ENCODE data around the gene SMIM11. TPM values are rescaled to one million over a fixed set of nuclear protein-coding genes. Genes with fewer than 3 reads are reported as not detected.
"Not testable (repeated sequence)": the region's sequence is repeated elsewhere in the genome, so short reads cannot be mapped to it uniquely, and the experiment has no call there.

The SMIM11 gene
- total RNA-seq, 2 donors from 2014 or later = 6.6 to 33.5 TPM

- not testable (repeated sequence) for H3K27me3 Mint-ChIP-seq (ENCODE audit: low read depth); H3K36me3 Mint-ChIP-seq (ENCODE audit: insufficient read depth in 2 of 2); H3K4me1 Mint-ChIP-seq (ENCODE audit: low read depth); DNase-seq; H3K9me3 Mint-ChIP-seq; H3K27ac Mint-ChIP-seq; H3K4me3 Mint-ChIP-seq
- peak in 1 of 2 donors; percentile 25 for ATAC-seq (replicated peaks in 1 of 2)
Measured at GRCh38 chr21:34405686-34406085, 30.4 kb downstream of the SMIM11 start.

- H3K27ac Mint-ChIP-seq; H3K9me3 Mint-ChIP-seq; DNase-seq; H3K36me3 Mint-ChIP-seq (ENCODE audit: insufficient read depth in 2 of 2); H3K27me3 Mint-ChIP-seq (ENCODE audit: low read depth); H3K4me3 Mint-ChIP-seq; H3K4me1 Mint-ChIP-seq (ENCODE audit: low read depth): not testable (repeated sequence)
- peak; percentile 57 to 81 for ATAC-seq (replicated peaks in 1 of 2)
Measured at GRCh38 chr21:34406102-34406501, 30.8 kb downstream of the SMIM11 start.

- H3K4me3 Mint-ChIP-seq; H3K9me3 Mint-ChIP-seq; H3K27ac Mint-ChIP-seq; DNase-seq; H3K36me3 Mint-ChIP-seq (ENCODE audit: insufficient read depth in 2 of 2); H3K27me3 Mint-ChIP-seq (ENCODE audit: low read depth); H3K4me1 Mint-ChIP-seq (ENCODE audit: low read depth); ATAC-seq (replicated peaks in 1 of 2): not testable (repeated sequence)
Measured at GRCh38 chr21:34406676-34407075, 31.4 kb downstream of the SMIM11 start.

GRCh38 chr21:34407294-34407693 lies 32.0 kb downstream of the SMIM11 start:
- not testable (repeated sequence) for H3K27ac Mint-ChIP-seq; H3K4me1 Mint-ChIP-seq (ENCODE audit: low read depth); H3K9me3 Mint-ChIP-seq; H3K36me3 Mint-ChIP-seq (ENCODE audit: insufficient read depth in 2 of 2); DNase-seq; H3K27me3 Mint-ChIP-seq (ENCODE audit: low read depth); ATAC-seq (replicated peaks in 1 of 2); H3K4me3 Mint-ChIP-seq

- not testable (repeated sequence) for H3K27ac Mint-ChIP-seq; H3K4me1 Mint-ChIP-seq (ENCODE audit: low read depth); H3K4me3 Mint-ChIP-seq; DNase-seq; H3K27me3 Mint-ChIP-seq (ENCODE audit: low read depth); H3K9me3 Mint-ChIP-seq; H3K36me3 Mint-ChIP-seq (ENCODE audit: insufficient read depth in 2 of 2)
- ATAC-seq (replicated peaks in 1 of 2) = peak; percentile 88 to 93
Measured at GRCh38 chr21:34417448-34418077, 42.3 kb downstream of the SMIM11 start.

- not testable (repeated sequence) for H3K4me1 Mint-ChIP-seq (ENCODE audit: low read depth); H3K36me3 Mint-ChIP-seq (ENCODE audit: insufficient read depth in 2 of 2); H3K27ac Mint-ChIP-seq; H3K27me3 Mint-ChIP-seq (ENCODE audit: low read depth); H3K9me3 Mint-ChIP-seq; H3K4me3 Mint-ChIP-seq; ATAC-seq (replicated peaks in 1 of 2); DNase-seq
Measured at GRCh38 chr21:34423805-34424204, 48.5 kb downstream of the SMIM11 start, which contains the start of gene SMIM34. Gene SMIM34, minus strand, starts transcription at chr21:34423951. Its CDS starts 112 bp downstream, at chr21:34423839.

- not testable (repeated sequence) for H3K36me3 Mint-ChIP-seq (ENCODE audit: insufficient read depth in 2 of 2); H3K4me3 Mint-ChIP-seq; DNase-seq; H3K4me1 Mint-ChIP-seq (ENCODE audit: low read depth); ATAC-seq (replicated peaks in 1 of 2); H3K27ac Mint-ChIP-seq; H3K9me3 Mint-ChIP-seq; H3K27me3 Mint-ChIP-seq (ENCODE audit: low read depth)
Measured at GRCh38 chr21:34427339-34427738, 52.0 kb downstream of the SMIM11 start.

GRCh38 chr21:34428441-34428840 lies 53.1 kb downstream of the SMIM11 start:
- ATAC-seq (replicated peaks in 1 of 2); H3K4me3 Mint-ChIP-seq; H3K9me3 Mint-ChIP-seq; DNase-seq; H3K27ac Mint-ChIP-seq; H3K36me3 Mint-ChIP-seq (ENCODE audit: insufficient read depth in 2 of 2); H3K27me3 Mint-ChIP-seq (ENCODE audit: low read depth); H3K4me1 Mint-ChIP-seq (ENCODE audit: low read depth): not testable (repeated sequence)

- not testable (repeated sequence) for H3K27ac Mint-ChIP-seq; H3K36me3 Mint-ChIP-seq (ENCODE audit: insufficient read depth in 2 of 2); H3K27me3 Mint-ChIP-seq (ENCODE audit: low read depth); ATAC-seq (replicated peaks in 1 of 2); H3K4me3 Mint-ChIP-seq; H3K4me1 Mint-ChIP-seq (ENCODE audit: low read depth); H3K9me3 Mint-ChIP-seq; DNase-seq
Measured at GRCh38 chr21:34429710-34430109, 54.4 kb downstream of the SMIM11 start.

Other genes with a start within 250 kb of the SMIM11 start
- gene KCNE2, start 11.5 kb upstream of the SMIM11 start, total RNA-seq = under 1 TPM; 0.48 to 0.69 TPM
- not detected for gene SMIM34, start 48.4 kb downstream of the SMIM11 start, total RNA-seq
- gene KCNE1, start 136.7 kb downstream of the SMIM11 start, total RNA-seq = under 1 TPM; 0.37 to 0.41 TPM
- gene RCAN1, start 239.6 kb downstream of the SMIM11 start, total RNA-seq = 10 to 100 TPM; 11.7 to 13.3 TPM

Measured in activated T-cell treated with anti-CD3 and anti-CD28 coated beads, Interleukin-2, amount 50 U/mL, for 72 hours (primary cell).